GM10248 (cell line): Measurements from ENCODE around the gene C11orf24.
"Not testable (repeated sequence)": the region's sequence is repeated elsewhere in the genome, so short reads cannot be mapped to it uniquely, and the experiment has no call there.

Source experiments
- CTCF ChIA-PET: fragments of 300-600 bp; sonication (Branson Sonifier 250); formaldehyde crosslinking; extraction: SDS; loops from one replicate; lab custom pipeline; 2021; ENCODE audit warnings: antibody characterized with exemption; lab: Yijun Ruan, JAX
- POLR2A ChIA-PET: fragments of 350-650 bp; sonication (Branson Sonifier 250); formaldehyde crosslinking; extraction: SDS; loops from one replicate; lab custom pipeline; 2020; ENCODE audit warnings: antibody characterized with exemption; lab: Yijun Ruan, JAX
- DNase-seq: peaks from one replicate; pipeline ENCODE4 v3.0.0; 2012; ENCODE audit errors: extremely low spot score
- CTCF ChIP-seq: IDR thresholded peaks from 2 replicates; pipeline ENCODE4 v1.5.1; 2012; ENCODE audit warnings: mild to moderate bottlenecking, low read depth; ENCODE audit errors: extremely low read depth, missing control alignments, control extremely low read depth

Gene C11orf24

GRCh38 chr11:68296344-68297051, 24.7 kb upstream of the C11orf24 start:
- ChIA-PET POLR2A (interaction anchor here (1.4 kb wide), 1 partner anchor 37 kb away, joined by 3 read pairs; no protein-coding TSS in a partner anchor), CTCF (interaction anchor here (0.8 to 6.3 kb wide), 18 partner anchors 8 to 1347 kb away, joined by 3 to 197 read pairs (median 16); partner anchors contain the start of genes C11orf24 and LRP5)
- TF ChIP-seq CTCF, result no peak
- DNase-seq, result no peak

GRCh38 chr11:68295940-68296339, 24.2 kb upstream of the C11orf24 start:
- POLR2A ChIA-PET, result interaction anchor here (1.4 kb wide), 1 partner anchor 37 kb away, joined by 3 read pairs; no protein-coding TSS in a partner anchor
- CTCF ChIA-PET, result interaction anchor here (1.1 to 6.3 kb wide), 14 partner anchors 7 to 1348 kb away, joined by 3 to 197 read pairs (median 21); partner anchors contain the start of genes C11orf24 and LRP5
- TF ChIP-seq CTCF, result no peak
- no peak for DNase-seq

GRCh38 chr11:68295271-68295670, 23.5 kb upstream of the C11orf24 start:
- TF ChIP-seq CTCF, result no peak
- CTCF ChIA-PET, result interaction anchor here (1.2 to 6.3 kb wide), 6 partner anchors 7 to 87 kb away, joined by 3 to 197 read pairs (median 44); partner anchors contain the start of gene C11orf24
- no peak for DNase-seq
- POLR2A ChIA-PET, result no interaction called here

GRCh38 chr11:68293708-68294107, 21.9 kb upstream of the C11orf24 start:
- no peak for TF ChIP-seq CTCF
- POLR2A ChIA-PET, result no interaction called here
- no peak for DNase-seq
- CTCF ChIA-PET, result interaction anchor here (5.7 kb wide), 1 partner anchor 36 kb away, joined by 27 read pairs; no protein-coding TSS in a partner anchor

- no peak for TF ChIP-seq CTCF
- ChIA-PET CTCF (interaction anchor here (1.0 to 5.7 kb wide), 4 partner anchors 8 to 80 kb away, joined by 3 to 27 read pairs (median 12); no protein-coding TSS in a partner anchor), POLR2A (no interaction called here)
- DNase-seq, result no peak
Observed at GRCh38 chr11:68289456-68289855, 17.7 kb upstream of the C11orf24 start.

GRCh38 chr11:68287419-68287818, 15.6 kb upstream of the C11orf24 start:
- POLR2A ChIA-PET, result interaction anchor here (0.5 kb wide), 1 partner anchor 71 kb away, joined by 3 read pairs; no protein-coding TSS in a partner anchor
- CTCF ChIA-PET, result interaction anchor here (0.7 to 4.2 kb wide), 5 partner anchors 10 to 97 kb away, joined by 3 to 21 read pairs (median 3); partner anchors contain the start of gene C11orf24
- no peak for TF ChIP-seq CTCF
- DNase-seq, result no peak

GRCh38 chr11:68284588-68284987, 12.8 kb upstream of the C11orf24 start:
- CTCF ChIA-PET, result interaction anchor here (2.8 kb wide), 1 partner anchor 13 kb away, joined by 21 read pairs; no protein-coding TSS in a partner anchor
- POLR2A ChIA-PET, result not testable (repeated sequence)

More at GRCh38 chr11:68284588-68284987, 12.8 kb upstream of the C11orf24 start:
- DNase-seq, result not testable (repeated sequence)
